Measurements from ENCODE around the gene HIPK2. TPM values are rescaled to one million over a fixed set of nuclear protein-coding genes. Genes with fewer than 3 reads are reported as not detected.
"Not testable (repeated sequence)": the region's sequence is repeated elsewhere in the genome, so short reads cannot be mapped to it uniquely, and the experiment has no call there.

Gene HIPK2
- total RNA-seq, 1 donor from 2014 or later, result 75.8 TPM

DNA sequence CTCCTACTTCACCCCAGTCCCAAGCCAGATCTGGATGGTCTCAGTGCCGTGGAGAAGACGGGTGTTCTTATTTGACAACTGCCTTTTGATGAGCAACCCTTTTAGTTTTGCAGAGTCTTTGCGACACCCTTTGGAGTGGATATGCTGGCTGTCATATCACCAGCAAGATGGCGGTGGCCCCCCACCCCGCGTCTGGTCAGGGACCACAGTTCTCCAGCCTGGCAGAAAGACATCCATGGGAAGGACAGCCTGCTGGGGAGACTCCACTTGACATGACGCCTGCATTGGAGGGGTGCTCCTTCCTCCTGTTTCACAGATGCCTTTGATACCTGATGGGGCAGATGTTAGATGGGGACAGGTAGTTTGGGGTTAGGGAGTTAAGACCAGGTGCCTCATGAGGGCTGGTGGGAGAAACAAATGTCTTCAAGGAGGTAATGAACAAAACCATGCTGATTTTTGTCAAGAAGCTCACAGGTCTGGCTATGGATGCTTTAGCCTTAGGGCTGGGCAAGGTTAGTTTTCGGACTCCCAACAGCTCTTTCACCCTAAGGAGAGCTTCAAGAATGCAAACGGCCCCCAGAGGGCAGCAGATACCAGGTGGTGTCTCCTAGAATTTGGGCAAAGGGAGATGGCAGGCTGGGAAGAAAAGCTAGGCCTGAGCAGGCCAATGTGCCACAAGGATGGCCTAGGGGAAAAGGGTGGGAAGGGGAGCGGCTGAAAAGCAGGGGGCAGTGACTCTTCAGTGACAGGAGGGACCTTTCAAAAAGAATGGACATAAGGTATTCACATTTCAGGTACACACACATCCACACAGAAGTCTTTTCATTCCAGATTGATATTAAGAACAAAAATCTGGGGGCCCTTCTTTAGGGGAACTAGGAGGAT lies 159.1 kb downstream of the HIPK2 start:
- Mint-ChIP-seq H3K9me3 (no peaks in the 10 kb centered on the region), H3K36me3 (peaks cover 24% of the 10 kb centered on the region), H3K27me3 (ENCODE audit: low read depth) (no peaks in the 10 kb centered on the region), H3K4me1 (no peaks in the 10 kb centered on the region), H3K27ac (no peak overlapping the region), H3K4me3 (no peak overlapping the region)
- TF ChIP-seq, protein P1, sequence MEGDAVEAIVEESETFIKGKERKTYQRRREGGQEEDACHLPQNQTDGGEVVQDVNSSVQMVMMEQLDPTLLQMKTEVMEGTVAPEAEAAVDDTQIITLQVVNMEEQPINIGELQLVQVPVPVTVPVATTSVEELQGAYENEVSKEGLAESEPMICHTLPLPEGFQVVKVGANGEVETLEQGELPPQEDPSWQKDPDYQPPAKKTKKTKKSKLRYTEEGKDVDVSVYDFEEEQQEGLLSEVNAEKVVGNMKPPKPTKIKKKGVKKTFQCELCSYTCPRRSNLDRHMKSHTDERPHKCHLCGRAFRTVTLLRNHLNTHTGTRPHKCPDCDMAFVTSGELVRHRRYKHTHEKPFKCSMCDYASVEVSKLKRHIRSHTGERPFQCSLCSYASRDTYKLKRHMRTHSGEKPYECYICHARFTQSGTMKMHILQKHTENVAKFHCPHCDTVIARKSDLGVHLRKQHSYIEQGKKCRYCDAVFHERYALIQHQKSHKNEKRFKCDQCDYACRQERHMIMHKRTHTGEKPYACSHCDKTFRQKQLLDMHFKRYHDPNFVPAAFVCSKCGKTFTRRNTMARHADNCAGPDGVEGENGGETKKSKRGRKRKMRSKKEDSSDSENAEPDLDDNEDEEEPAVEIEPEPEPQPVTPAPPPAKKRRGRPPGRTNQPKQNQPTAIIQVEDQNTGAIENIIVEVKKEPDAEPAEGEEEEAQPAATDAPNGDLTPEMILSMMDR (IDR thresholded peaks at IDR 0.05; ENCODE audit: unreplicated experiment), result no peak
- no peak for DNase-seq (ENCODE audit: low spot score in 2 of 2, unreplicated experiment in 2 of 2)

GRCh38 chr7:139617074-139617473 lies 160.7 kb downstream of the HIPK2 start:
- no peak overlapping the region for H3K4me3 Mint-ChIP-seq
- no peaks in the 10 kb centered on the region for H3K4me1 Mint-ChIP-seq
- DNase-seq (ENCODE audit: low spot score in 2 of 2, unreplicated experiment in 2 of 2), result no peak
- H3K9me3 Mint-ChIP-seq, result no peaks in the 10 kb centered on the region
- TF ChIP-seq, protein P1 (IDR thresholded peaks at IDR 0.05; ENCODE audit: unreplicated experiment), result no peak
- no peak overlapping the region for H3K27ac Mint-ChIP-seq
- H3K27me3 Mint-ChIP-seq (ENCODE audit: low read depth), result no peaks in the 10 kb centered on the region
- peaks cover 33% of the 10 kb centered on the region for H3K36me3 Mint-ChIP-seq

- Mint-ChIP-seq H3K4me1 (no peaks in the 10 kb centered on the region), H3K9me3 (no peaks in the 10 kb centered on the region), H3K4me3 (no peak overlapping the region), H3K27me3 (ENCODE audit: low read depth) (no peaks in the 10 kb centered on the region), H3K36me3 (peaks cover 42% of the 10 kb centered on the region), H3K27ac (no peak overlapping the region)
- TF ChIP-seq, protein P1 (IDR thresholded peaks at IDR 0.05; ENCODE audit: unreplicated experiment), result no peak
- DNase-seq (ENCODE audit: low spot score in 2 of 2, unreplicated experiment in 2 of 2), result no peak
These were observed 162.9 kb downstream of the HIPK2 start for GRCh38 chr7:139614886-139615285.

- Mint-ChIP-seq H3K4me1 (no peaks in the 10 kb centered on the region), H3K36me3 (peaks cover 42% of the 10 kb centered on the region), H3K27ac (no peak overlapping the region), H3K4me3 (no peak overlapping the region), H3K9me3 (no peaks in the 10 kb centered on the region), H3K27me3 (ENCODE audit: low read depth) (no peaks in the 10 kb centered on the region)
- DNase-seq (ENCODE audit: low spot score in 2 of 2, unreplicated experiment in 2 of 2), result no peak
- TF ChIP-seq, protein P1 (IDR thresholded peaks at IDR 0.05; ENCODE audit: unreplicated experiment), result no peak
These were observed 163.8 kb downstream of the HIPK2 start for GRCh38 chr7:139613971-139614411.

- H3K4me1 Mint-ChIP-seq; H3K9me3 Mint-ChIP-seq; DNase-seq (ENCODE audit: low spot score in 2 of 2, unreplicated experiment in 2 of 2); H3K27ac Mint-ChIP-seq; H3K27me3 Mint-ChIP-seq (ENCODE audit: low read depth); H3K4me3 Mint-ChIP-seq: not testable (repeated sequence)
- peaks cover 41% of the 10 kb centered on the region for H3K36me3 Mint-ChIP-seq
These were observed 166.2 kb downstream of the HIPK2 start for GRCh38 chr7:139611556-139611955.

- H3K27me3 Mint-ChIP-seq (ENCODE audit: low read depth), result no peaks in the 10 kb centered on the region
- no peaks in the 10 kb centered on the region for H3K4me1 Mint-ChIP-seq
- H3K9me3 Mint-ChIP-seq, result peaks cover 4% of the 10 kb centered on the region
- TF ChIP-seq, protein P1 (IDR thresholded peaks at IDR 0.05; ENCODE audit: unreplicated experiment), result no peak
- H3K4me3 Mint-ChIP-seq, result no peak overlapping the region
- peaks cover 34% of the 10 kb centered on the region for H3K36me3 Mint-ChIP-seq
- no peak for DNase-seq (ENCODE audit: low spot score in 2 of 2, unreplicated experiment in 2 of 2)
- H3K27ac Mint-ChIP-seq, result no peak overlapping the region
These were observed 167.2 kb downstream of the HIPK2 start for GRCh38 chr7:139610595-139610994.

All from mesothelial cell of epicardium (in vitro differentiated cells).